GM19438 (cell line): ENCODE measurements around the gene TCF7.

Experiments used
- ATAC-seq: cut with Tn5 transposase; IDR thresholded peaks from one replicate; pipeline ENCODE4 v1.9.1; 2021; ENCODE audit warnings: low read depth; ENCODE audit not compliant: unreplicated experiment

Gene TCF7

DNA sequence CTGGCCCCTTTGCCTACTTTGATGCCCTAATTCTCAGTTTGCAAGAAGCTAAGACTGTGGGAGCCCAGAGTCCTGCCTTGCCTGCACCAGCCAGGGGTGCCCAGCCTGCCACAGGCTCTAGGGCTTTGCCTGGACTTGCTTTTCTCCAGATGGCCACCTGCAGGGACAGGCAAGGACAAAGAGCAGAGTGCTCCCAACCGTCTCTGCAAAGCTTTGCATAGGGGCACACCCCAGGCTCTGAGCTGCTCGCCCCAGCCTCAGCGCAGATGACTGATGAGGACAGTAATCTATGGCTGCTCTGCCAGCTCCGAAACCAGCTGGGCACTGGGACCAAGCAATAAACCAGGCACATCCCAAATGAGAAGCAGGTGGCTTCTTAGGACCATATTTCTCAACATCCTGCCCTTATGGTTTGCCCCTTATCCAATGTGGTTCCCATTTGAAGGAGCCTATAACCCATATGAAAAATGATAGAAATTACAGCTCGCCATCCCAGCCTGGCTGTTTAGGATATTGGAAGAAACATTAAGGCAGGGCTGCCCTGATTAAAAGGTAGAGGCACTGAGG lies 25.4 kb upstream of the TCF7 start:
- ATAC-seq: no peak

DNA sequence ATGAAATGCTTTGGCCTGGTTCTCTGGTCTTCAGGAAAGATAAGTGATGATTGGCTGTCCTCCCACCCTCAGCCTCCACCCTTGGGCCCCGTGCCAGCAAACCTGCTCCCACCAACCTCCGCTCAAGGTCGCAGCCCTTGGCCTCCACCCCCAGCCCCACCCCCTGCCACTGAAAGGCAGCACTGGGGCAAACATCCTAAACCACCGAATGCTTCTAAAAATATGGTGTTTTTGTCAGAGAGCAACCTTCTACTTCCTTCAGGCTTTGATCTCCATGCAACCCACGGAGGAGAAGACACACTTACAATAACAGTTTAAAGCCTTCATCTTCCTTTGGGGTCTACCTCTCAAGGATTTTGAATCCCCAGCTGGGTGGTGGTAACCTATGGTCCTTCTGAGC lies 24.0 kb upstream of the TCF7 start:
- no peak for ATAC-seq

DNA sequence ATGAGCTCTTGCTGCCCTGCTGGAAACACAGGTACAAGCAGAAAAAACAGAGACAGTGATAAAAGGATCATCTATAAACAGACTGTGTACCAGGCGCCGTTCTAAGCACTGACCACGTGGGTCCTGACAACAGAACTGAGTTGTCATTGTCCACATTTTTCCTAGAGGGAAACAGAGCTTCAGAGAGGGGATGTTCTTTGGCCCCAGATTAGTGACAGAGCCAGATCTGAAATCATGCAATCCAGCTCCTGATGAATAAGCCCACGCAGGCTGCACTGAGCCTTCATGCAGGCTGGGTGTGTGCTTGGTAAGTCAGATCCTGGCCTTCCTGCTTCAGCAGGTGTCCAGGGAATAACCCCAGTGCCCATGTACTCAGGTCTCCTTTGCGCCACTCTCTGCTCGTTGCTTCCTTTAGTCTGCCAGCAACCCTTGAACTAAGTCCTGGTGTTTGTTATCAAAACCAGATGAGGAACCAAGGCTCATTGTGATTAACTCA lies 22.8 kb upstream of the TCF7 start:
- no peak for ATAC-seq

- no peak for ATAC-seq
Observed at GRCh38 chr5:134092875-134093274, 21.6 kb upstream of the TCF7 start.

GRCh38 chr5:134093351-134093750 lies 21.1 kb upstream of the TCF7 start:
- ATAC-seq: no peak

DNA sequence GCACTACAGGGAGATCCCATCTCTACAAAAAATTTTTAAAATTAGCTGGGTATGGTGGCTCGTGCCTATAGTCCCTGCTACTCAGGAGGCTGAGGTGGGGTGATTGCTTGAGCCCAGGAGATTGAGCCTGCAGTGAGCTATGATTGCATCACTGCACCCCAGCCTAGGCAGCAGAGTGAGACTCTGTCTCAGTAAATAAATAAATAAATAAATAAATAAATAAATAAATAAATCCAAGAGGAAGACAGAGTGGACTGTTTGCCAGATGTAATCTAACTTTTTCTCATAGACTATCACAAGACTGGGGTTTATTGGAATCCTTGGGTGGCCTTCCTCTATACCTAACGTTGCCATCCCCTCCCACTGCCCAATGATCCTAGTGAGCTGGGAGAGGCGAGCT lies 19.2 kb upstream of the TCF7 start:
- ATAC-seq: no peak

GRCh38 chr5:134095887-134096589 lies 18.4 kb upstream of the TCF7 start:
- no peak for ATAC-seq

- no peak for ATAC-seq
Observed at GRCh38 chr5:134097211-134097749, 17.2 kb upstream of the TCF7 start.

DNA sequence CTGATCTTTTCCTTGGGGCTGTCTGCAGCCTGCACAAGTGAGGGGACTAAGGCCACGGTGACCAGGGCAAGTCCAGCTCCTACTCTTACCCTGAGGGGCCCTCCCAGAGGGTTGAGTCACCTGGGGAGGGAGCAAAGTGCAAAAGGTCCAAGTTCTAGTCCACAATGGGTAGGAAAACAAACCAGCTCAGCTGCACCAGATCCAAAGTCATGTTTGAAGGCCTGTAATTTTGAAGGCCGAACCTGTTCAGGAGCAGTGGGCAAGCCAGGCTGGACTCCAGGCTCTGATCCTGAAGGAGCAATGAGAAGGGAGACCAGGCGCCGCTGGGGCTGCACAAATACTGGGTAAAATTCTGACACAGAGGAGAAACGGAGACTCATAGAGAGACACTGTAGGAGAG lies 15.8 kb upstream of the TCF7 start:
- no peak for ATAC-seq

- ATAC-seq: no peak
Observed at GRCh38 chr5:134099288-134099872, 15.1 kb upstream of the TCF7 start.

- ATAC-seq: no peak
Observed at GRCh38 chr5:134099939-134100282, 14.6 kb upstream of the TCF7 start.

DNA sequence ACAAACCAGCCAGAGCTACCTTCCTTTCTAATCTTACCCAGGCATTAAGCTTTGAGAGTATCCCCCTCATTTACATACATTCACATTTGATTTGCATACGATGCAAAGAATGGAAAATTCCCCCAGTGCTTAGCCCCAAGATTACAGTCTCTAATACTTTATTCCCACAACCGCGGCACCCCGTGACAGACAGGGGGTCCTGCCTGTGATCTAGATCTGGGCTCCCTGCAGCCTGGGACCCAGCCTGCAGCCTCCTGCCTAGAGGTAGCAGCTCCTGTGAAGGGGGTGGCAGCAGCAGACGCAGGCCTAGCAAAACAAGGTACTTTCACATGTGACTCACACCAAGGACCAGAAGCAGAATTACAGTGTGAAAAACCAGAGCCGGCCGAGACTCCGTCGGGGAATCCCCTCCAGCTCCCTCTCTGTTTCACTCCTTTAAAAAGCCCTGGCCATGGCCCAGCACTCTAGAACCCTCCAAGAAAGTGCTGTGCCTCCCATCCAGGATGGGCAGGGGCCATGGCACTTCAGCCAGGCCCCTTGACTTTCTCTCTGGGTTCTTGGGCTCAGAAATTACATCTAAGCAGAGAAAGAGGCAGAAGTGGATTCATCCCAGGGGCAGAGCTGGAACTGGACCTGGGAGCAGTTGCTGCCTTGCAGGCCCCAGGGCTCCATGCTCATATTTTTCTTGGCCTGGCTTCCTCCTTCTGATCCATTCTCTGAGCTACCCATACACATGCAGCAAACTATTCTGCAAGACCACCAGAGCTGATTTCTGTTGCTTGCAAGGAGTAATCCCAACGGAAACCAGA lies 14.0 kb upstream of the TCF7 start:
- ATAC-seq: peak; percentile 85

- no peak for ATAC-seq
Observed at GRCh38 chr5:134101686-134102439, 12.6 kb upstream of the TCF7 start.

DNA sequence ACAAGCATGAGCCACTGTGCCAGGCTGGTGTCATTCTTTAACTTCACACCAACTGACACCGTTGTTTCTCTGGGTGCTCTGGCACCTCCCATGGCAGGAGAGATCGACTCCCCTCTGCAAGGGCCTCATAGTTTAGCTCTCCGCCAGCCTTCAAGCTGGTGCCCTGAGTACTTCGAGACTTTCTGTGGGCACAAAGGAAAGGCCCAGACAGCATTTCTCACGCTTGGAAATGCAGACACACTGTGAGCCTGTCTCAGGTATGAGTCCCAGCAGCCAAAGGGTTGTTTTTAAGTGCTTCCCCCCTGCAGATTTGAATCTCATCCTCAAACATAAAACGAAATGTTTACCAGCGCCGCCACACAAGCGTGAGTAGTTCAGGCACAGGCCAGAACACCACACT lies 11.1 kb upstream of the TCF7 start:
- no peak for ATAC-seq

GRCh38 chr5:134103998-134104654 lies 10.4 kb upstream of the TCF7 start:
- ATAC-seq: no peak

DNA sequence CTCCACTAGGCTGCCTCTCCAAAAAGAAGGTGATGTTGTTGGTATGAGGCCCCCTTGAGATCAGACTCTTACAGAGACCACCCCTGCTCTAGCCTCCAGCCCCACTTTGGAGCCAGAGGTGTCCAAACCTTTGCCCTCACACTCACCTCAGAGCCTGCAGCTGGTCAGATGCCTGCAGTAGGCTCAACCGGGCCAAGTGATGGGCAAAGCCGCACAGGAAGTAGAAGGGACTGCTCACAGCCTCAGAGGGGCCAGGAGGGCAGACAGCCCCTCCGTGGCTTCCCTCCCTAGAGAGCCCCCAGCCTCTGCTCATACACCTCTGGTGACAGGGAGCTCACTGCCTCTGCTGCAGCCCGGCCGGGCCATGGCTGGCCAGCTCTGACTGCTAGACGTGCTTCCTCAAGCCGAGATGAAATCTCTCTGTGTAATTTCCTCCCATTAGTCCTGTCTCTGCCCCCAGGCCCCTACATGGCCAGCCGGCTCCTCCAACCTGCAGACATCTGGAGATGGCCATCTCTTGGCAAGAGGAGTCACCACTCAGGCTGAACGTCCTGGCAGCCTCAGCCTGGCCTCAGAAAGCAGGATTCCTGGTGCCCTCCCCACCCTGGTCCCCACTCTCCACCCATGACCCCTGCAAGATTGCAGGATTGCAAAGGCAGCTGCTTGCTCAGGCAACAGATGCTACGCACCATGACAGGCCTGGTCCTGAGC lies 7.3 kb upstream of the TCF7 start:
- no peak for ATAC-seq

DNA sequence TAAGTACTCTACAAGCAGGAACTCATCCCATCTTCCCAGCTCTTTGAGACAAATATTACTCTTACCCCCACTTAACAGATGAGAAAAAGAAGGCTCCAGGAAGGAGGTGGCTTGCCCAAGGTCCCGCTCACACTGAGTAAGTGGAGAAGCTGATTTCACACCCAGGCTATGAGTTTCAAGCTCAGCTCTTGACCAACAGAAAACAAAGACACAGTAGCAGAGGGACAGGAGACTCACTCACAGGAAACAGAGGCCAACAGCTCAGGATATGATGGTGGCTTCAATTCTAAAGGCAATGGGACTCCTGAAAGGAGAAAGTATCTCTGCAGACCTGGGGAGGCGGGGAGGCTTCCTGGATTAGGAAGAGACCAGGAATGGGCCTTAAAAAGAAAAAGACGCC lies 6.7 kb upstream of the TCF7 start:
- ATAC-seq: no peak

DNA sequence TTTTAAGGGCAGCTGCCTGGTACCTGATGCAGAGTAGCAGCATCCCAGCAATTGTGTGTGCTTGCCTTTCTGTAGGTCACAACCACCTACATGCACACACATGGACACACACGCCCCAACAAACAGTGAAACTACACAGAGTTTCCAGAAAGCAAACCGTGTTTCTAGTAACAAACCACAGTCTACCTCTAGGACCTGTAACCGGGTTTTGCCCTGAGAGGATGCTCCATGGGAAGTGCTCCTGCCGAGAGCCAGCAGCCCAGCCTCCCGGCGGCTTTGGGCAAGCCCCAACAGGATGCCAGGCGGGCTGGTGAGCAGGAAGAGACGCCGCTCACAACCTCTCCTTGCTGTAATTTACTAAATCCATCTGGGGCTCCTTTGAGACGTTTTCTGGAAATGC lies 4.1 kb upstream of the TCF7 start:
- ATAC-seq: no peak
